Neural cell (in vitro differentiated cells): ENCODE results near the gene SPDEF. TPM values are rescaled to one million over a fixed set of nuclear protein-coding genes. Genes with fewer than 3 reads are reported as not detected.

Source experiments
- H2AFZ ChIP-seq: fragments of 200-600, 300-800 bp; sonication (generic), shearing (Covaris generic); 2 replicates; pipeline ENCODE4 v1.6.0; 2014; ENCODE audit warnings: low read depth, mild to moderate bottlenecking, antibody characterized with exemption, low read length, moderate library complexity
- H3F3A ChIP-seq: fragments of 200-600 bp; shearing (Covaris generic); 2 replicates; pipeline ENCODE4 v1.6.1; 2016; ENCODE audit warnings: mild to moderate bottlenecking, moderate library complexity, mixed read lengths, antibody characterized with exemption, low read length; ENCODE audit not compliant: insufficient read depth, poor library complexity, severe bottlenecking
- H3K27ac ChIP-seq: fragments of 200-600, 300-800 bp; sonication (generic), shearing (Covaris generic); 2 replicates; pipeline ENCODE4 v1.5.1; 2014; ENCODE audit warnings: mild to moderate bottlenecking, low read length, moderate library complexity
- H3K27me3 ChIP-seq: fragments of 300-800, 200-600 bp; sonication (generic), shearing (Covaris generic); 2 replicates; pipeline ENCODE4 v1.6.0; 2014; ENCODE audit warnings: mild to moderate bottlenecking, low read depth, low read length, moderate library complexity; ENCODE audit not compliant: insufficient read depth
- H3K36me3 ChIP-seq: fragments of 300-800, 200-600 bp; sonication (generic), shearing (Covaris generic); 2 replicates; pipeline ENCODE4 v1.5.1; 2014; ENCODE audit warnings: mild to moderate bottlenecking, antibody characterized with exemption, low read length, moderate library complexity; ENCODE audit not compliant: insufficient read depth
- H3K4me2 ChIP-seq: fragments of 300-800, 200-600 bp; sonication (generic), shearing (Covaris generic); 2 replicates; pipeline ENCODE4 v1.6.0; 2014; ENCODE audit warnings: mild to moderate bottlenecking, low read length
- H3K4me3 ChIP-seq: fragments of 300-800, 200-600 bp; sonication (generic), shearing (Covaris generic); 2 replicates; pipeline ENCODE4 v1.5.1; 2014; ENCODE audit warnings: mild to moderate bottlenecking, low read length, moderate library complexity
- H3K79me2 ChIP-seq: fragments of 200-600 bp; shearing (Covaris generic); replicated peaks from 2 replicates; pipeline ENCODE4 v1.6.0; 2014; ENCODE audit warnings: mild to moderate bottlenecking, low read length, moderate library complexity; ENCODE audit not compliant: insufficient read depth
- H3K9ac ChIP-seq: fragments of 300-800, 200-600 bp; sonication (generic), shearing (Covaris generic); 2 replicates; pipeline ENCODE4 v1.6.1; 2016; ENCODE audit warnings: mild to moderate bottlenecking, low read length, mixed read lengths
- H3K9me2 ChIP-seq: fragments of 200-600 bp; shearing (Covaris generic); 2 replicates; pipeline ENCODE4 v1.6.1; 2016; ENCODE audit warnings: mild to moderate bottlenecking, low read length, mixed read lengths; ENCODE audit not compliant: insufficient read depth
- H3K9me3 ChIP-seq: fragments of 200-600, 300-800 bp; sonication (generic), shearing (Covaris generic); 2 replicates; pipeline ENCODE4 v1.6.1; 2016; ENCODE audit warnings: mild to moderate bottlenecking, mixed run types, low read length, moderate library complexity, mixed read lengths
- H4K20me1 ChIP-seq: fragments of 200-600 bp; shearing (Covaris generic); 2 replicates; pipeline ENCODE4 v1.6.1; 2016; ENCODE audit warnings: mild to moderate bottlenecking, mixed run types; ENCODE audit not compliant: insufficient read depth
- CTCF ChIP-seq: fragments of 450-650 bp; IDR thresholded peaks from 2 replicates; pipeline ENCODE4 v1.5.1; 2014; ENCODE audit warnings: antibody characterized with exemption, mild to moderate bottlenecking, moderate library complexity; ENCODE audit not compliant: poor library complexity, severe bottlenecking
- EP300 ChIP-seq: fragments of 450-650 bp; conservative IDR thresholded peaks from 2 replicates; pipeline ENCODE4 v1.6.1; 2014; ENCODE audit warnings: antibody characterized with exemption, mild to moderate bottlenecking, moderate library complexity; ENCODE audit not compliant: poor library complexity, severe bottlenecking
- EZH2 ChIP-seq: fragments of 200-600, 300-800 bp; shearing (Covaris generic), sonication (generic); IDR thresholded peaks from 2 replicates; pipeline ENCODE4 v1.6.1; 2014; ENCODE audit warnings: antibody characterized with exemption, low read length, borderline replicate concordance, mild to moderate bottlenecking; ENCODE audit not compliant: insufficient read depth, poor library complexity, severe bottlenecking
- MXI1 ChIP-seq: fragments of 450-650 bp; conservative IDR thresholded peaks from 2 replicates; pipeline ENCODE4 v1.6.1; 2014; ENCODE audit warnings: antibody characterized with exemption, mild to moderate bottlenecking; ENCODE audit not compliant: poor library complexity, severe bottlenecking
- POLR2AphosphoS5 ChIP-seq: IDR thresholded peaks from 2 replicates; pipeline ENCODE4 v1.6.1; 2012
- RAD21 ChIP-seq: fragments of 450-650 bp; conservative IDR thresholded peaks from 2 replicates; pipeline ENCODE4 v1.6.1; 2014; ENCODE audit warnings: antibody characterized with exemption, mild to moderate bottlenecking, moderate library complexity
- REST ChIP-seq: IDR thresholded peaks from 2 replicates; pipeline ENCODE4 v1.6.1; 2012; ENCODE audit warnings: borderline replicate concordance
- SMC3 ChIP-seq: fragments of 450-650 bp; conservative IDR thresholded peaks from 2 replicates; pipeline ENCODE4 v1.6.1; 2014; ENCODE audit warnings: antibody characterized with exemption, mild to moderate bottlenecking, moderate library complexity; ENCODE audit not compliant: poor library complexity
- TAF1 ChIP-seq: IDR thresholded peaks from 2 replicates; pipeline ENCODE4 v1.6.1; 2012; ENCODE audit warnings: low read depth
- polyA plus RNA-seq: library from polyadenylated mRNA; depleted of rRNA; stranded (reverse); fragments of >200 nt; gene quantifications from 2 replicates; pipeline ENCODE4 v1.2.3, GENCODE V29; 2014

SPDEF gene
- polyA plus RNA-seq, 1 donor from 2014 or later: 0.36 TPM

- Histone ChIP-seq H3F3A (no peaks in the 10 kb centered on the region), H2AFZ (no peak overlapping the region), H3K4me3 (no peak overlapping the region), H3K9me2 (no peaks in the 10 kb centered on the region), H3K9ac (no peak overlapping the region), H3K36me3 (no peaks in the 10 kb centered on the region), H4K20me1 (no peaks in the 10 kb centered on the region), H3K27ac (no peak overlapping the region), H3K9me3 (no peaks in the 10 kb centered on the region), H3K27me3 (no peaks in the 10 kb centered on the region), H3K4me2 (no peak overlapping the region), H3K79me2 (no peaks in the 10 kb centered on the region)
- TF ChIP-seq EP300 (no peak), CTCF (no peak), RAD21 (no peak), REST (no peak), SMC3 (no peak), EZH2 (no peak), TAF1 (no peak), MXI1 (no peak), POLR2AphosphoS5 (no peak)
These were observed 3.7 kb upstream of the SPDEF start for GRCh38 chr6:34559651-34560365.

GRCh38 chr6:34558172-34558714 is 2.1 kb upstream of the SPDEF start:
- Histone ChIP-seq H3K4me3 (no peak overlapping the region), H3K27ac (no peak overlapping the region), H3K4me2 (no peak overlapping the region), H3K9me3 (no peaks in the 10 kb centered on the region), H2AFZ (no peak overlapping the region), H3K36me3 (no peaks in the 10 kb centered on the region), H3K79me2 (no peaks in the 10 kb centered on the region), H3K9ac (no peak overlapping the region), H3K27me3 (no peaks in the 10 kb centered on the region), H3F3A (no peaks in the 10 kb centered on the region), H4K20me1 (no peaks in the 10 kb centered on the region), H3K9me2 (no peaks in the 10 kb centered on the region)
- no peak for TF ChIP-seq EZH2
- no peak for TF ChIP-seq MXI1
- no peak for TF ChIP-seq TAF1
- no peak for TF ChIP-seq RAD21
- no peak for TF ChIP-seq CTCF
- TF ChIP-seq EP300: no peak
- TF ChIP-seq SMC3: no peak
- no peak for TF ChIP-seq REST
- no peak for TF ChIP-seq POLR2AphosphoS5
